SK-MEL-5 (cell line): ENCODE data around the gene ITGAD. TPM values are rescaled to one million over a fixed set of nuclear protein-coding genes. Genes with fewer than 3 reads are reported as not detected.
"Not testable (repeated sequence)": the region's sequence is repeated elsewhere in the genome, so short reads cannot be mapped to it uniquely, and the experiment has no call there.

ENCODE experiments used
- DNase-seq: peaks from one replicate; pipeline ENCODE4 v3.0.0-alpha.2; 2016; ENCODE audit warnings: low read depth, low spot score
- in situ Hi-C: cut with HindIII; loops from 2 replicates; pipeline ENCODE4 v1.10.0; 2016; ENCODE audit warnings: low sequenced_read_pairs, high pct_unique_total_duplicates, low pct_unique_long_range_greater_than_20kb
- total RNA-seq: library from RNA; depleted of rRNA; stranded (reverse); fragments of >200 nt; shearing (Covaris generic); gene quantifications from 2 replicates; pipeline ENCODE4 v1.2.3, GENCODE V29; 2014

Gene ITGAD
- total RNA-seq, 1 experiment from 2014 or later, result 0.13 TPM

- in situ Hi-C loops, result no loop called here
- no peak for DNase-seq
Measured at GRCh38 chr16:31440516-31441184, 47.5 kb downstream of the ITGAD start.

- in situ Hi-C loops, result no loop called here
- DNase-seq, result no peak
Measured at GRCh38 chr16:31441956-31442355, 48.8 kb downstream of the ITGAD start.

DNA sequence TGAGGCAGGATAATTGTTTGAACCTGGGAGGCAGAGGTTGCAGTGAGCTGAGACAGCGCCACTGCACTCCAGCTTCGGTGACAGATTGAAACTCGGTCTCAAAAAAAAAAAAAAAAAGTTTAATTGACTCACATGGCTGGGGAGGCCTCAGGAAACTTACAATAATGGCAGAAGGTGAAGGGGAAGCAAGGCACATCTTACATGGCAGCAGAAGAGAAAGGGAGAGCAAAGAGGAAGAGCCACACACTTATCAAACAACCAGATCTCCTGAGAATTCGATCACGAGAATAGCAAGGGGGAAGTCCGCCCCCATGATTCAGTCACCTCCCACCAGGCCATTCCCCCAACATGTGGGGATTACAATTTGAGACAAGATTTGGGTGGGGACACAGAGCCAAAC, 52.8 kb downstream of the ITGAD start:
- DNase-seq, in situ Hi-C loops: not testable (repeated sequence)

DNA sequence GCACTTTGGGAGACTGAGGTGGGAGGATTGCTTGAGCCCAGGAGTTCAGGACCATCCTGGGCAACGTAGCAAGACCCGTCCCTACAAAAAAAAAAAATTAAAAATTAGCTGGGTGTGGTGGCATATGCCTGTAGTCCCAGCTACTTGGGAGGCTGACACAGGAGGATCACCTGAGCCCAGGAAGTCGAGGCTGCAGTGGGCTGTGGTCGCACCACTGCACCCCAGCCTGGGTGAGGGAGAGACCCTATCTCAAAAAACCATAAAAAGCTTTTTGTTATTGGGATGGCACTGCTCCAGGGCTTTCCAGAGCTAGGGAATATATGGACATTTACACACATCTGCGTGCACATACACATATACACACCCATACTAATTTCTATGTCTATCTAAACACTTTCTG, 58.1 kb downstream of the ITGAD start:
- in situ Hi-C loops, result no loop called here
- DNase-seq, result no peak

- in situ Hi-C loops, result no loop called here
- peak; percentile 85 for DNase-seq
Measured at GRCh38 chr16:31451681-31452351, 58.7 kb downstream of the ITGAD start.

DNA sequence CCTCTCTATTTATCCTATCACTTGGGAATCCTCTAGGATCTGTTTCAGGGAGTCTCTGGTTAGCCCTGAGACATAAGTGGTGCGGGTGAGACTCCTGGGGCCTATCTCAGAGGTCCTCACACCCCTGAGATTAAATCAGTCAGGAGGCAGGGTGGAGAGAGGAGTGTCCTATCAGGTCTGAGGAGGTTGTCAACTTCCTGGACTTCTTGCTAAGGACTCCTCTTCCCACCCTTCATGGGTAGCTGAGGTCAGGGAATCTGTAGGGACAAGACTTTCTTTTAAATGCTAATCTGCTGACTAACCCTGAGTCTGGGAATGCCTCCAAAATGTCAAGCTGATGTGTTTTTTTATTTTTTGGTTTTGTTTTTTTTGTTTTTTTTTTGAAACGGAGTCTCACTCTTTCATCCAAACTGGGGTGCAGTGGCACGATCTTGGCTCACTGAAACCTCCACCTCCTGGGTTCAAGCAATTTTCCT, 59.5 kb downstream of the ITGAD start:
- in situ Hi-C loops, result no loop called here
- peak; percentile 65 for DNase-seq

DNA sequence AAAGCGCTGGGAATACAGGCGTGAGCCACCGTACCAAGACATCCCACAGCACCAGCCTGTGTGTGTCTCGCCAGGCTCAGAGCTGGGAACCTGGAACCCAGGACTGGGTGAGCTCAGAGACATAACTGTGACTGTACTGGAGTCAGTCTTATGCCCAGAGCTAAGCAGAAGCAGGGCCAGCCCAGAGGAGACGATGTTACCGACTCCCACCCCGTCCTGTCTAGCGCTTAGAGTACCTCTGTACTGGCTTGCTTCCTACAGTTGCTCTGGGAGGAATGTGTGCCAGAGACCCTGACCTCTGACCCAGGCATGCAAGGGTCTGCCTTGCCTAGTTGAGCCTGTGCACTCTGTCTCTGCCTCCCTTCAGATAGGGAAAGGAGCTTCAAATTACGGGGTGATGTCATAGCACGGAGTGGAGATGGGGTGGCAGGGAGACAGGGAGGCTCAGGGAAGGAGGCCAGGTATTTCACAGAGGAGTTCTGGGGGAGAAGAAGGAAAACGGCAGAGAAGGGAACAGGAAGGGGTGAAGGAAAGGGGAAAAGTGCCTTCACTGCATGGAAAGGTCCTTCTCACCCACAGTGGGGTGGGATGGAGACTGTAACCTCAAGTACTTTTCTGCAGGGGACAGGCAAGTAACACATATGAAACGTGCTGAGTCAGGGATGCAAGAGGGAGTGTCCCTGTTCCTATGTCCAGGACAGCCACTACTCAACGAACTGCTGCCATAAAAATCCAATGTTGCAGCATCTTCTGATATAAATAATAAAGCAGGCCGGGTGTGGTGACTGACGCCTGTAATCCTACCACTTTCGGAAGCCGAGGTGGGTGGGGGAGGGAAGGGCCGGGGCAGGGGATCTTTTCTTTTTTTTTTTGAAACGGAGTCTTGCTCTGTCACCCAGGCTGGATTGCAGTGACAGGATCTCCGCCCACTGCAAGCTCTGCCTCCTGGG, 60.4 kb downstream of the ITGAD start:
- no peak for DNase-seq
- in situ Hi-C loops, result no loop called here

DNA sequence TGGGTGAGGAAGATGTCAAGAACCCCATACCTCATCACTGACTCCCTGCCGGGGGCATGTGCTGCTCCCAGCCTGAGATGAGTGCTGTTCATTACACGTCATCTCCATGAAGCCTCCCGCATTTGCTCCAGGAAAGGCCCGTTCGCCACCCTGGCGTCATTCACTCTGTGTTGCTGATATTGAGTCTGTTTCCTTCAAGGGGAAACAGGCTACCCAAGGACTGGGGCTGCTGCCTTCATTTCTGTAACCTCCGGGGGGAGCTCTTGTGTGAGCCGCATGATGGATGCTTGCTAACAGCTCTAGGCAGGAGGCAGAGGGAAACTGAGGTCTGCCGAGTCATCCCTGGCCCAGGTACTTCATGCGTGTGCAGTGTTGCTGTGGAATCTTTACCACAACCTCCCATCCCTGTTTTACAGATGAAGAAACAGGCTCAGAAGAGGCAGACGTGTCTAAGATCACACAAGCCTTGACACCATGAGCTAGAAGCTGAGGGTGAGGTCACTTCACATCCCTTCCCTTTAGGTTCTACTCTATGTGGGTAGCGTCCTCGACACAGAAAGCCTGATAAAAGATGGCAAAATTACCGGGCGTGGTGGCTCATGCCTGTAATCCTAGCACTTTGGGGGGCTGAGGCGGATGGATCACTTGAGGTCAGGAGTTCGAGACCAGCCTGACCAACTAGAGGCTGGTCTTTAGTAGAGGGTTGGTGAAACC, 62.6 kb downstream of the ITGAD start:
- in situ Hi-C loops, result no loop called here
- DNase-seq, result peak; percentile 44

- in situ Hi-C loops, result no loop called here
- no peak for DNase-seq
Measured at GRCh38 chr16:31456988-31457360, 63.8 kb downstream of the ITGAD start.

DNA sequence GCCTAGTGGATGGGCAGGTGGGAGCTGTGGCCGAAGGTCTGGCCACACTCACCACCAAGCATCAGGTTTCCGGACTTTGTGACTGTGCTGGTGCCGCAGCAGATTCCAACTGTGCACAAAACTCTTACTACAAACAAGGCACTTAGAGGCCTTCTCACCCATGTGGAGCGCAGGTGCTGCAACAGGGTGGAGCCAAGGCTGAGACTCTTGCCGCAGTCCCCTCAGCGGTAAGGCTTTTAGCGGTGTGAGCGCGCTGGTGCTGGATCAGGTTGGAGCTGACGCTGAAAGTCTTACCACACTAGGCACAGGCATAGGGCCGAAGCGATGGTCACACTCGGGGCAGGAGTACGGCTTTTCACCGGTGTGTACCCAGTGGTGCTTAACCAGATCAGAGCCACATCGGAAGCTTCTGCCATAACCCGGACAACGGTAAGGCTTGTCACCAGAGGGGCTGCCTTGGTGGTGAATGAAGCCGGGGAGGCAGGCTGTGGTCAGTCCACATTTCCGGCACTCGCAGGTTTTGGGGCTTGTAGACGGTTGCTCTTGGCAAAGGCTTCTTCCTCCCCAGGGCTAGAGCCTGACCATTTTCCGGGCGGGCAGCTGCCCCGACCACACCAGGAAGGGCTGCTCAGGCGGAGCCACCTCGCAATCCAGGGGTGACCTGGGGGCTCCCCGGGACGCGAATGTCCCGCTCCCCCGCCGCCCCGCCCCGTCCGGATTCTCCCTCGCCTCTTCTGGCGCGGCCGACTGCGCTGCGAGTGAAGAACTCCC, 65.1 kb downstream of the ITGAD start:
- peak; percentile 24 for DNase-seq
- in situ Hi-C loops, result no loop called here

DNA sequence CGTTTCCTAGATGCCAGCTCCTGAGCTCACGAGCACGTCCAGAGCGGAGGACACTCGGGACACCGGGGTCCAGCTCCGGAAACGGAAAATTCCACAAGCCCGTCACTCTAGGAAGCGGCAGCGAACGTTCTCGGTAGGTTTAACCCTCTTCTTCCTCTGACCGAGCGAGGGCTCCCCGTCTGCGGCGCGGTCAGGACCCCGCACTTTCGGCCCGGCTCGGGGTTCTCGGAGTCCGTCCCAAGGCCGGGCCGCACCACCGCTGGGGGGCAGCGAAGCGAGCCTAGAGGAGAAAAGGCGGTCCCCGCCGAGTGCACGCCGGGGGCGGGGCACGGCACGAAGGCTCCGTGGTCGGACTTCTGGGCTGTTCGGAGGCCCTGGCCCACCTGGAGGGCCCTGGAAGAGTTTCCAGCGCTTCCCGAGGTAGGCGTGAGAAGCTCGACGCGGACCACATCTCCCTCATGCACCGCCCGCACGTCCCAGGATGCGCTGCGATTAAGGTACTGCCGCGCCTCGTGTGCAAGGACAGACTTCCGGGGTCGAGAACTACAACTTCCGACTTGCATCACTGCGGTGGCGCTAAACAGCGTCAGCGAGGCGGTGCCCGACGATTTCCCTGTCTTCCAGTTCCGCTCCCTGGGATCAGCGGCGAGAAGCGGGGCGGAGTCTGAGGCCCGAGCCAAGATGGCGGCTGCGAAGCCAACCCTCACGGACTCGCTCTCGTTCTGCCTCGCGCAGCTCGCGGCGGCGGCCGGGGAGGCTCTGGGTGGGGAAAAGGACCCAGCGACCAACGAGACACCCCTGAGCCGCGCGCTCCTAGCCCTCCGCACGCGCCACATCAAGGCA, 65.9 kb downstream of the ITGAD start, which contains the start of gene ARMC5:
TSS of gene ARMC5 (plus strand) at position 658 of the 843 bp plus-strand sequence. CDS start at position 682, 24 bp downstream.
- in situ Hi-C loops, result no loop called here

GRCh38 chr16:31459687-31460581, 66.8 kb downstream of the ITGAD start:
- DNase-seq, result peak; percentile 99
- in situ Hi-C loops, result no loop called here

More for the DNA sequence above, 65.9 kb downstream of the ITGAD start, which contains the start of gene ARMC5:
- DNase-seq, result peak; percentile 97

DNA sequence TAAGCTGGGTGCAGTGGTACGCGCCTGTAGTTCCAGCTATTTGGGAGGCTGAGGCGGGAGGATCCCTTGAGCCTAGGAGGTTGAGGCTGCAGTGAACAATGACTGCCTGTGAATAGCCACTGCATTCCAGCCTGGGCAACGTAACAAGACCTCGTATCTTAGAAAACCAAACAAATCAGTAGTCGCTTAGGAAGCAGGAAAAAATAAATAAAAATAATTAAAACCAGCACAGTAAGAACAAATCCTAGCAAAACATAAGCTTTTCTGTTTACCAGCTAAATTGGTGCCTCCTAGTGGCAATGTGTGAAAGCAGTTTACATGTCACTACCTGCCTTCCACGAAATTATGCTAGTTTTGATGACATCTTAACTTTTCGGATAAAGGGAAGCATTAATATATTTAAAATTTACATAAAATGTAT, 67.5 kb downstream of the ITGAD start:
- in situ Hi-C loops, result no loop called here
- peak; percentile 56 for DNase-seq

DNA sequence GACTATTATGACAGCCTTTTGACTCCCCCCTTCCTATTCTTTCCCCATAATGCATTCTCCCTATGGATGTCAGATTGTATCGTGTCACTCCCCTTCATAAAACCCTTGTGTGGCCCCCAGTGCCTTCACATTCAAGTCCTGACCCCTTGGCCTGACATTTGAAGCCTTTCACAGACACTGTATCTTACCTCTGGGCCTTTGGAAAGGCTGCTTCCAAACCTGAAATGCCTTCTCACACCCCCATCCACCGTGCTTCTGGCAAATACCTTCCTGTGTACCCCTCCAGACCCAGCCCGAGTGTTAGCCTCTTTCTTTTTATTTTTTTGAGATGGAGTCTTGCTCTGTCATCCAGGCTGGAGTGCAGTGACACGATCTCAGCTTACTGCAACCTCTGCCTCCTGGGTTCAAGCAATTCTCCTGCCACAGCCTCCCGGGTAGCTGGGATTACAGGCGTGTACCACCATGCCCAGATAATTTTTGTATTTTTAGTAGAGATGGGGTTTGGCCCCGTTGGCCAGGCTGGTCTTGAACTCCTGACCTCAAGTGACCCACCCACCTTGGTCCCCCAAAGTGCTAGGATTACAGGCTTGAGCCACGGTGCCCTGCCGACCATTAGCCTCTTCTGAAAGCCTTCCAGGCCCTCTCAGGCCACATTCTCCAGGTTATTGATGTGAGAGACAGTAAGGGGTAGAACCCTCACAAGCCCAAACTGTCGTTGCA, 68.2 kb downstream of the ITGAD start:
- no peak for DNase-seq
- in situ Hi-C loops, result no loop called here
